Measurements from ENCODE around the gene HOXA3. TPM values are rescaled to one million over a fixed set of nuclear protein-coding genes. Genes with fewer than 3 reads are reported as not detected.
A peak's percentile ranks its signal among the peaks of the same experiment; 100 is the strongest.

Gene HOXA3
- total RNA-seq, 1 donor from 2014 or later: 209 TPM

- H3K4me3 Mint-ChIP-seq: peak overlapping the region; percentile 65
Observed at GRCh38 chr7:27166531-27167505, 14.4 kb upstream of the HOXA3 start.

GRCh38 chr7:27165996-27166530 lies 13.7 kb upstream of the HOXA3 start:
- Mint-ChIP-seq H3K9me3 (no peaks in the 10 kb centered on the region), H3K36me3 (peaks cover 1% of the 10 kb centered on the region), H3K27me3 (ENCODE audit: low read depth) (peaks cover 93% of the 10 kb centered on the region), H3K27ac (peak overlapping the region; percentile 97), H3K4me3 (peak overlapping the region; percentile 65), H3K4me1 (peaks cover 45% of the 10 kb centered on the region)
- TF ChIP-seq CTCF (IDR thresholded peaks at IDR 0.05; ENCODE audit: unreplicated experiment): no peak
- DNase-seq (ENCODE audit: low spot score in 2 of 2, unreplicated experiment in 2 of 2): no peak

More at GRCh38 chr7:27166531-27167505, 14.4 kb upstream of the HOXA3 start:
- Mint-ChIP-seq H3K27ac (peak overlapping the region; percentile 94), H3K36me3 (peaks cover 1% of the 10 kb centered on the region), H3K9me3 (no peaks in the 10 kb centered on the region), H3K4me1 (peaks cover 44% of the 10 kb centered on the region), H3K27me3 (ENCODE audit: low read depth) (peaks cover 97% of the 10 kb centered on the region)
- DNase-seq (ENCODE audit: low spot score in 2 of 2, unreplicated experiment in 2 of 2): no peak
- no peak for TF ChIP-seq CTCF (IDR thresholded peaks at IDR 0.05; ENCODE audit: unreplicated experiment)

GRCh38 chr7:27165089-27165995 lies 13.0 kb upstream of the HOXA3 start, which contains the start of gene HOXA9:
TSS of gene HOXA9 (minus strand) at chr7:27165537. CDS start at chr7:27165457, 80 bp downstream.
- no peak for DNase-seq (ENCODE audit: low spot score in 2 of 2, unreplicated experiment in 2 of 2)

GRCh38 chr7:27164367-27165088 lies 12.1 kb upstream of the HOXA3 start:
- DNase-seq (ENCODE audit: low spot score in 2 of 2, unreplicated experiment in 2 of 2): no peak
- H3K4me1 Mint-ChIP-seq: peaks cover 50% of the 10 kb centered on the region
- peaks cover 1% of the 10 kb centered on the region for H3K36me3 Mint-ChIP-seq
- H3K9me3 Mint-ChIP-seq: no peaks in the 10 kb centered on the region
- H3K27me3 Mint-ChIP-seq (ENCODE audit: low read depth): peaks cover 87% of the 10 kb centered on the region
- peak overlapping the region; percentile 65 for H3K4me3 Mint-ChIP-seq
- peak overlapping the region; percentile 78 for H3K27ac Mint-ChIP-seq
- no peak for TF ChIP-seq CTCF (IDR thresholded peaks at IDR 0.05; ENCODE audit: unreplicated experiment)

More at GRCh38 chr7:27165089-27165995, 13.0 kb upstream of the HOXA3 start, which contains the start of gene HOXA9:
- H3K27me3 Mint-ChIP-seq (ENCODE audit: low read depth): peaks cover 88% of the 10 kb centered on the region
- peaks cover 46% of the 10 kb centered on the region for H3K4me1 Mint-ChIP-seq
- TF ChIP-seq CTCF (IDR thresholded peaks at IDR 0.05; ENCODE audit: unreplicated experiment): no peak
- H3K9me3 Mint-ChIP-seq: no peaks in the 10 kb centered on the region
- H3K36me3 Mint-ChIP-seq: peaks cover 1% of the 10 kb centered on the region
- peak within 1 kb of the TSS; percentile 65 for H3K4me3 Mint-ChIP-seq
- peak within 1 kb of the TSS; percentile 97 for H3K27ac Mint-ChIP-seq

GRCh38 chr7:27164045-27164366 lies 11.6 kb upstream of the HOXA3 start:
- DNase-seq (ENCODE audit: low spot score in 2 of 2, unreplicated experiment in 2 of 2): no peak
- Mint-ChIP-seq H3K9me3 (no peaks in the 10 kb centered on the region), H3K27me3 (ENCODE audit: low read depth) (peaks cover 89% of the 10 kb centered on the region), H3K4me1 (peaks cover 54% of the 10 kb centered on the region), H3K36me3 (peaks cover 1% of the 10 kb centered on the region), H3K4me3 (peak overlapping the region; percentile 65), H3K27ac (peak overlapping the region; percentile 78)
- no peak for TF ChIP-seq CTCF (IDR thresholded peaks at IDR 0.05; ENCODE audit: unreplicated experiment)

All from mesothelial cell of epicardium (in vitro differentiated cells).